Lung (tissue), 12 donors: Measurements from ENCODE around the gene MARF1. TPM values are rescaled to one million over a fixed set of nuclear protein-coding genes. Genes with fewer than 3 reads are reported as not detected.

ENCODE experiments used
- ATAC-seq: fragments of 200-7000 bp; cut with Tn5 transposase; one replicate; pipeline ENCODE4 v1.9.1; 2020; ENCODE audit warnings: moderate number of reproducible peaks; ENCODE audit not compliant: insufficient read depth, low FRiP score
- DNase-seq, 3 donors: peaks; one replicate each; pipeline ENCODE4 v3.0.0-alpha.2; 2013 to 2017
- H3K27ac ChIP-seq, 2 donors: one replicate each; pipeline ENCODE4 v1.5.1; 2013; ENCODE audit warnings: mild to moderate bottlenecking in 2 of 2, moderate library complexity in 2 of 2, control low read depth in 1 of 2, inconsistent platforms in 1 of 2, low read depth in 1 of 2, low read length in 1 of 2
- H3K27me3 ChIP-seq, 3 donors: one replicate each; pipeline ENCODE4 v1.5.1; 2013; ENCODE audit warnings: low read length in 2 of 3; ENCODE audit not compliant: control insufficient read depth in 3 of 3, insufficient read depth in 3 of 3
- H3K36me3 ChIP-seq, 4 donors: one replicate each; pipeline ENCODE4 v1.5.1; 2013; ENCODE audit warnings: low read length in 4 of 4, mild to moderate bottlenecking in 1 of 4, moderate library complexity in 1 of 4; ENCODE audit not compliant: control insufficient read depth in 4 of 4, insufficient read depth in 4 of 4
- H3K4me1 ChIP-seq, 5 donors: one replicate each; pipeline ENCODE4 v1.5.1; 2013; ENCODE audit warnings: low read length in 5 of 5, mild to moderate bottlenecking in 2 of 5, moderate library complexity in 1 of 5; ENCODE audit not compliant: control insufficient read depth in 5 of 5, insufficient read depth in 5 of 5
- H3K4me3 ChIP-seq: one replicate; pipeline ENCODE4 v1.5.1; 2013; ENCODE audit warnings: mild to moderate bottlenecking, control low read depth, moderate library complexity
- H3K9ac ChIP-seq, 2 donors: one replicate each; pipeline ENCODE4 v1.5.1; 2013; ENCODE audit warnings: low read length in 2 of 2, control low read depth in 1 of 2; ENCODE audit not compliant: insufficient read depth in 1 of 2
- H3K9me3 ChIP-seq, 4 donors: one replicate each; pipeline ENCODE4 v1.5.1; 2013; ENCODE audit warnings: low read length in 3 of 4, mild to moderate bottlenecking in 1 of 4, moderate library complexity in 1 of 4; ENCODE audit not compliant: control insufficient read depth in 4 of 4, insufficient read depth in 3 of 4
- CTCF ChIP-seq: IDR thresholded peaks from 2 replicates; pipeline ENCODE4 v1.5.1; 2012; ENCODE audit warnings: mild to moderate bottlenecking; ENCODE audit errors: control extremely low read depth, extremely low read depth
- WGBS, 2 donors: extraction: QIAGEN DNeasy Blood & Tissue Kit; methylation state at CpG; one replicate each; pipeline ENCODE4 v1.1.7; 2013; 5-methylcytosine and 5-hydroxymethylcytosine counted together
- polyA plus RNA-seq, 2 donors: library from polyadenylated mRNA; stranded (reverse); fragments of 200-250 nt; gene quantifications; one replicate each; pipeline ENCODE4 v1.2.1, GENCODE V29; 2013
- total RNA-seq, 2 donors: library from RNA; depleted of rRNA in 1 of 2; stranded (reverse); fragments of >200 nt in 1 of 2; gene quantifications; one replicate each; pipeline ENCODE4 v1.2.1, GENCODE V29; 2014 to 2021
- donor health status: control.
- donor health status: control.
- donor health status: Bipolar disorder and iron deficiency.
- donor health status: healthy.
- donor health status: DM: yes; HTN: yes; CAD: no.

MARF1 gene
- total and polyA plus RNA-seq, 4 donors, result 18.0 to 72.1 (median 41.9) TPM

GRCh38 chr16:15598648-15599190 lies 44.2 kb downstream of the MARF1 start:
- ATAC-seq (no peak), DNase-seq (no peak)
- no peak for TF ChIP-seq CTCF
- H3K4me1 ChIP-seq, result no peaks in the 10 kb centered on the region
- no peak overlapping the region for H3K4me3 ChIP-seq
- peaks cover 40 to 60% (median 48%) of the 10 kb centered on the region in 4 donors for H3K36me3 ChIP-seq
- WGBS, 2 donors, result 92 to 94% methylated on average over 17 of the region's 17 CpGs
- H3K27ac ChIP-seq, result no peak overlapping the region
- H3K9ac ChIP-seq, result no peak overlapping the region
- no peaks in the 10 kb centered on the region for H3K27me3 ChIP-seq
- no peaks in the 10 kb centered on the region for H3K9me3 ChIP-seq

- DNase-seq (no peak), ATAC-seq (no peak)
- whole genome bisulfite sequencing, 2 donors, result 97 to 98% methylated on average over 15 of the region's 15 CpGs
- Histone ChIP-seq H3K9me3 (no peaks in the 10 kb centered on the region), H3K36me3 (peaks cover 40 to 58% (median 46%) of the 10 kb centered on the region in 4 donors), H3K27me3 (no peaks in the 10 kb centered on the region), H3K4me3 (no peak overlapping the region), H3K4me1 (no peaks in the 10 kb centered on the region), H3K9ac (no peak overlapping the region), H3K27ac (no peak overlapping the region)
- no peak for TF ChIP-seq CTCF
These were observed 44.9 kb downstream of the MARF1 start for GRCh38 chr16:15597822-15598647.

- H3K27ac ChIP-seq, result peak overlapping the region in 1 of 2 donors; percentile 3
- H3K4me1 ChIP-seq, result peaks cover 0 to 4% (median 0%) of the 10 kb centered on the region in 5 donors
- H3K9ac ChIP-seq, result no peak overlapping the region
- no peak overlapping the region for H3K4me3 ChIP-seq
- DNase-seq, result no peak
- no peaks in the 10 kb centered on the region for H3K9me3 ChIP-seq
- ATAC-seq, result no peak
- no peak for TF ChIP-seq CTCF
- peaks cover 38 to 52% (median 42%) of the 10 kb centered on the region in 4 donors for H3K36me3 ChIP-seq
- WGBS, 2 donors, result 85 to 90% methylated on average over 6 of the region's 6 CpGs
- no peaks in the 10 kb centered on the region for H3K27me3 ChIP-seq
These were observed 45.8 kb downstream of the MARF1 start for GRCh38 chr16:15597135-15597534.
